HG02970 (cell line): ENCODE results near the gene KCNAB3.
"Not testable (repeated sequence)": the region's sequence is repeated elsewhere in the genome, so short reads cannot be mapped to it uniquely, and the experiment has no call there.

Experiments used
- ATAC-seq: cut with Tn5 transposase; IDR thresholded peaks from one replicate; pipeline ENCODE4 v1.9.1; 2021; ENCODE audit warnings: mild to moderate bottlenecking, moderate library complexity, moderate number of reproducible peaks; ENCODE audit not compliant: unreplicated experiment, low FRiP score

Gene KCNAB3

GRCh38 chr17:7929158-7930023 lies at the start of gene KCNAB3:
TSS of gene KCNAB3 (minus strand) at chr17:7929856. CDS start at chr17:7929435, 421 bp downstream.
- no peak for ATAC-seq

- no peak for ATAC-seq
These were observed 48.1 kb upstream of the KCNAB3 start for GRCh38 chr17:7977805-7978204.

- no peak for ATAC-seq
These were observed 47.4 kb upstream of the KCNAB3 start for GRCh38 chr17:7977039-7977438.

- ATAC-seq: no peak
These were observed 45.0 kb upstream of the KCNAB3 start for GRCh38 chr17:7974638-7975131.

GRCh38 chr17:7972131-7972785 lies 42.6 kb upstream of the KCNAB3 start:
- no peak for ATAC-seq

GRCh38 chr17:7971651-7972050 lies 42.0 kb upstream of the KCNAB3 start:
- ATAC-seq: no peak

GRCh38 chr17:7969433-7969832 lies 39.8 kb upstream of the KCNAB3 start:
- no peak for ATAC-seq

GRCh38 chr17:7967751-7968150 lies 38.1 kb upstream of the KCNAB3 start:
- ATAC-seq: no peak

- no peak for ATAC-seq
These were observed 31.8 kb upstream of the KCNAB3 start for GRCh38 chr17:7961421-7961820.

GRCh38 chr17:7959503-7960253 lies 30.0 kb upstream of the KCNAB3 start:
- ATAC-seq: no peak

- ATAC-seq: no peak
These were observed 26.7 kb upstream of the KCNAB3 start for GRCh38 chr17:7956228-7956965.

- ATAC-seq: no peak
These were observed 26.0 kb upstream of the KCNAB3 start for GRCh38 chr17:7955414-7956227.

- ATAC-seq: not testable (repeated sequence)
These were observed 23.6 kb upstream of the KCNAB3 start for GRCh38 chr17:7953266-7953665.

GRCh38 chr17:7951143-7951792 lies 21.6 kb upstream of the KCNAB3 start:
- ATAC-seq: no peak

- ATAC-seq: no peak
These were observed 20.9 kb upstream of the KCNAB3 start for GRCh38 chr17:7950578-7950977.

GRCh38 chr17:7947651-7948050 lies 18.0 kb upstream of the KCNAB3 start:
- no peak for ATAC-seq

- ATAC-seq: no peak
These were observed 16.8 kb upstream of the KCNAB3 start for GRCh38 chr17:7946441-7946840.

GRCh38 chr17:7945651-7946050 lies 16.0 kb upstream of the KCNAB3 start:
- ATAC-seq: no peak

- ATAC-seq: no peak
These were observed 14.7 kb upstream of the KCNAB3 start for GRCh38 chr17:7944326-7944725.
